ENCODE measurements around the gene SLC26A8. TPM values are rescaled to one million over a fixed set of nuclear protein-coding genes. Genes with fewer than 3 reads are reported as not detected.

The SLC26A8 gene
- total and polyA plus RNA-seq, 2 of the 13 experiments (the other 11 are each of a cell fraction or from before 2014, with no cell fraction given), result 0.46 TPM; not detected in 1

- Histone ChIP-seq H3K4me2 (ENCODE audit: low read depth, low read length) (no peak overlapping the region), H3K36me3 (replicated peaks in 1 of 2; ENCODE audit: control insufficient read depth in 1 of 2, insufficient read depth in 2 of 2, low read length in 2 of 2) (no peaks in the 10 kb centered on the region; a peak in 1 of 5 replicates), H2AFZ (ENCODE audit: low read length) (no peak overlapping the region), H3K27me3 (ENCODE audit: control insufficient read depth in 1 of 2, insufficient read depth in 2 of 2, low read length in 2 of 2) (no peaks in the 10 kb centered on the region), H4K20me1 (ENCODE audit: insufficient read depth, low read length) (no peaks in the 10 kb centered on the region), H3K9ac (ENCODE audit: insufficient read depth, low read depth, low read length) (no peak overlapping the region), H3K27ac (ENCODE audit: extremely low read length, insufficient read depth, low read length) (no peak overlapping the region), H3K79me2 (ENCODE audit: insufficient read depth, low read length) (no peaks in the 10 kb centered on the region), H3K4me3 (replicated peaks in 1 of 3; ENCODE audit: insufficient read depth in 1 of 3, low read depth in 2 of 3, low read length in 3 of 3) (no peak overlapping the region), H3K9me3 (ENCODE audit: low read length) (no peaks in the 10 kb centered on the region), H3K4me1 (ENCODE audit: insufficient read depth, low read length) (peaks cover 50% of the 10 kb centered on the region)
- ChIA-PET POLR2A (no interaction called here), CTCF (ENCODE audit: low intra/inter-chr PET ratio, low total read pairs) (no interaction called here)
- no peak for DNase-seq (ENCODE audit: low spot score)
- TF ChIP-seq, protein P1, sequence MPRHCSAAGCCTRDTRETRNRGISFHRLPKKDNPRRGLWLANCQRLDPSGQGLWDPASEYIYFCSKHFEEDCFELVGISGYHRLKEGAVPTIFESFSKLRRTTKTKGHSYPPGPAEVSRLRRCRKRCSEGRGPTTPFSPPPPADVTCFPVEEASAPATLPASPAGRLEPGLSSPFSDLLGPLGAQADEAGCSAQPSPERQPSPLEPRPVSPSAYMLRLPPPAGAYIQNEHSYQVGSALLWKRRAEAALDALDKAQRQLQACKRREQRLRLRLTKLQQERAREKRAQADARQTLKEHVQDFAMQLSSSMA (CRISPR knock-in tag; IDR thresholded peaks at IDR 0.05), result no peak
- TF ChIP-seq, protein P2, sequence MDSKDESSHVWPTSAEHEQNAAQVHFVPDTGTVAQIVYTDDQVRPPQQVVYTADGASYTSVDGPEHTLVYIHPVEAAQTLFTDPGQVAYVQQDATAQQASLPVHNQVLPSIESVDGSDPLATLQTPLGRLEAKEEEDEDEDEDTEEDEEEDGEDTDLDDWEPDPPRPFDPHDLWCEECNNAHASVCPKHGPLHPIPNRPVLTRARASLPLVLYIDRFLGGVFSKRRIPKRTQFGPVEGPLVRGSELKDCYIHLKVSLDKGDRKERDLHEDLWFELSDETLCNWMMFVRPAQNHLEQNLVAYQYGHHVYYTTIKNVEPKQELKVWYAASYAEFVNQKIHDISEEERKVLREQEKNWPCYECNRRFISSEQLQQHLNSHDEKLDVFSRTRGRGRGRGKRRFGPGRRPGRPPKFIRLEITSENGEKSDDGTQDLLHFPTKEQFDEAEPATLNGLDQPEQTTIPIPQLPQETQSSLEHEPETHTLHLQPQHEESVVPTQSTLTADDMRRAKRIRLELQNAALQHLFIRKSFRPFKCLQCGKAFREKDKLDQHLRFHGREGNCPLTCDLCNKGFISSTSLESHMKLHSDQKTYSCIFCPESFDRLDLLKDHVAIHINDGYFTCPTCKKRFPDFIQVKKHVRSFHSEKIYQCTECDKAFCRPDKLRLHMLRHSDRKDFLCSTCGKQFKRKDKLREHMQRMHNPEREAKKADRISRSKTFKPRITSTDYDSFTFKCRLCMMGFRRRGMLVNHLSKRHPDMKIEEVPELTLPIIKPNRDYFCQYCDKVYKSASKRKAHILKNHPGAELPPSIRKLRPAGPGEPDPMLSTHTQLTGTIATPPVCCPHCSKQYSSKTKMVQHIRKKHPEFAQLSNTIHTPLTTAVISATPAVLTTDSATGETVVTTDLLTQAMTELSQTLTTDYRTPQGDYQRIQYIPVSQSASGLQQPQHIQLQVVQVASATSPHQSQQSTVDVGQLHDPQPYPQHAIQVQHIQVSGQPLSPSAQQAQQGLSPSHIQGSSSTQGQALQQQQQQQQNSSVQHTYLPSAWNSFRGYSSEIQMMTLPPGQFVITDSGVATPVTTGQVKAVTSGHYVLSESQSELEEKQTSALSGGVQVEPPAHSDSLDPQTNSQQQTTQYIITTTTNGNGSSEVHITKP (CRISPR knock-in tag; IDR thresholded peaks at IDR 0.05; ENCODE audit: low read depth), result no peak
- TF ChIP-seq ZNF672 (CRISPR knock-in tag; IDR thresholded peaks at IDR 0.05), result no peak
- no peak for TF ChIP-seq ZFP41 (CRISPR knock-in tag; IDR thresholded peaks at IDR 0.05; ENCODE audit: borderline replicate concordance)
- no peak for TF ChIP-seq MED8 (CRISPR knock-in tag; IDR thresholded peaks at IDR 0.05; ENCODE audit: insufficient replicate concordance)
- no peak for TF ChIP-seq GRHL1 (CRISPR knock-in tag; conservative IDR thresholded peaks at IDR 0.05)
- no peak for TF ChIP-seq SAFB2 (CRISPR knock-in tag; IDR thresholded peaks at IDR 0.05; ENCODE audit: borderline replicate concordance, low read depth)
- TF ChIP-seq ZNF607 (CRISPR knock-in tag; IDR thresholded peaks at IDR 0.05; ENCODE audit: borderline replicate concordance), result no peak
- in situ Hi-C loops (cut with HindIII; ENCODE audit: extremely low pct_ligation_motif_present, low pct_unique_long_range_greater_than_20kb) (no loop called here), intact Hi-C loops (cut with micrococcal nuclease; ENCODE audit: unreplicated experiment) (no loop called here)
- WGBS (ENCODE audit: low lambda C conversion rate), result 50% methylated on average over 4 of the region's 4 CpGs
- BruUV-seq (replicated peaks), result no TSS peak
- ATAC-seq, result no peak
- FAIRE-seq, result no peak
Observed at GRCh38 chr6:35970181-35970580, 54.3 kb downstream of the SLC26A8 start.
